ENCODE measurements around the gene KCNN2. TPM values are rescaled to one million over a fixed set of nuclear protein-coding genes. Genes with fewer than 3 reads are reported as not detected.

Gene KCNN2
- total RNA-seq, 4 donors from 2014 or later = 0.27 to 0.34 TPM; not detected in 2

GRCh38 chr5:114407783-114408182 lies 45.9 kb downstream of the KCNN2 start:
- H3K4me3 ChIP-seq (replicated peaks in 1 of 3) = no peak overlapping the region
- no peak for DNase-seq
- intact Hi-C loops (cut with DNase I) = no loop called here
- no peaks in the 10 kb centered on the region for H3K27me3 ChIP-seq
- H3K36me3 ChIP-seq = no peaks in the 10 kb centered on the region
- no peak for TF ChIP-seq POLR2A (IDR thresholded peaks at IDR 0.05)
- TF ChIP-seq CTCF (IDR thresholded peaks at IDR 0.05) = no peak
- 66 to 95% methylated on average over 3 of the region's 3 CpGs for WGBS, 2 donors
- no peaks in the 10 kb centered on the region for H3K9me3 ChIP-seq
- H3K4me1 ChIP-seq = no peaks in the 10 kb centered on the region
- no peak overlapping the region for H3K27ac ChIP-seq

GRCh38 chr5:114408847-114409246 lies 47.0 kb downstream of the KCNN2 start:
- TF ChIP-seq CTCF (IDR thresholded peaks at IDR 0.05) (no peak), POLR2A (IDR thresholded peaks at IDR 0.05) (no peak)
- WGBS, 2 donors = 89% methylated on average over 3 of the region's 3 CpGs

GRCh38 chr5:114411380-114411931 lies 49.6 kb downstream of the KCNN2 start:
- no peak for DNase-seq
- 66 to 79% methylated on average over 3 of the region's 3 CpGs for WGBS, 2 donors
- TF ChIP-seq POLR2A (IDR thresholded peaks at IDR 0.05) (no peak), CTCF (IDR thresholded peaks at IDR 0.05) (no peak)

More at GRCh38 chr5:114408847-114409246, 47.0 kb downstream of the KCNN2 start:
- Histone ChIP-seq H3K9me3 (no peaks in the 10 kb centered on the region), H3K36me3 (no peaks in the 10 kb centered on the region), H3K4me1 (no peaks in the 10 kb centered on the region), H3K27me3 (no peaks in the 10 kb centered on the region), H3K4me3 (replicated peaks in 1 of 3) (no peak overlapping the region), H3K27ac (no peak overlapping the region)
- DNase-seq = no peak
- intact Hi-C loops (cut with DNase I) = no loop called here

GRCh38 chr5:114412510-114413171 lies 50.8 kb downstream of the KCNN2 start:
- Histone ChIP-seq H3K4me3 (replicated peaks in 1 of 3) (no peak overlapping the region), H3K27ac (no peak overlapping the region), H3K9me3 (no peaks in the 10 kb centered on the region), H3K4me1 (no peaks in the 10 kb centered on the region), H3K36me3 (no peaks in the 10 kb centered on the region), H3K27me3 (no peaks in the 10 kb centered on the region)
- TF ChIP-seq POLR2A (IDR thresholded peaks at IDR 0.05) = no peak
- no peak for TF ChIP-seq CTCF (IDR thresholded peaks at IDR 0.05)
- intact Hi-C loops (cut with DNase I) = no loop called here
- WGBS, 2 donors = 75 to 81% methylated on average over 1 of the region's 1 CpG
- DNase-seq = no peak

More at GRCh38 chr5:114411380-114411931, 49.6 kb downstream of the KCNN2 start:
- no peak overlapping the region for H3K27ac ChIP-seq
- intact Hi-C loops (cut with DNase I) = no loop called here
- no peaks in the 10 kb centered on the region for H3K27me3 ChIP-seq
- no peaks in the 10 kb centered on the region for H3K36me3 ChIP-seq
- H3K4me1 ChIP-seq = no peaks in the 10 kb centered on the region
- H3K9me3 ChIP-seq = no peaks in the 10 kb centered on the region
- no peak overlapping the region for H3K4me3 ChIP-seq (replicated peaks in 1 of 3)

- H3K27me3 ChIP-seq = no peaks in the 10 kb centered on the region
- TF ChIP-seq CTCF (IDR thresholded peaks at IDR 0.05) (no peak), POLR2A (IDR thresholded peaks at IDR 0.05) (no peak)
Measured at GRCh38 chr5:114415760-114416159, 53.9 kb downstream of the KCNN2 start.

More at GRCh38 chr5:114415760-114416159, 53.9 kb downstream of the KCNN2 start:
- no peak for DNase-seq
- Histone ChIP-seq H3K4me1 (no peaks in the 10 kb centered on the region), H3K36me3 (no peaks in the 10 kb centered on the region), H3K9me3 (no peaks in the 10 kb centered on the region), H3K4me3 (replicated peaks in 1 of 3) (no peak overlapping the region), H3K27ac (no peak overlapping the region)
- WGBS, 2 donors = 72 to 92% methylated on average over 1 of the region's 1 CpG
- intact Hi-C loops (cut with DNase I) = no loop called here
